Measurements from ENCODE around the gene SULT1C2. TPM values are rescaled to one million over a fixed set of nuclear protein-coding genes. Genes with fewer than 3 reads are reported as not detected.

Gene SULT1C2
- total and polyA plus RNA-seq, 9 of the 15 experiments (the other 6 are each of a cell fraction or from before 2014, with no cell fraction given) = 0.22 TPM; not detected in 8

DNA sequence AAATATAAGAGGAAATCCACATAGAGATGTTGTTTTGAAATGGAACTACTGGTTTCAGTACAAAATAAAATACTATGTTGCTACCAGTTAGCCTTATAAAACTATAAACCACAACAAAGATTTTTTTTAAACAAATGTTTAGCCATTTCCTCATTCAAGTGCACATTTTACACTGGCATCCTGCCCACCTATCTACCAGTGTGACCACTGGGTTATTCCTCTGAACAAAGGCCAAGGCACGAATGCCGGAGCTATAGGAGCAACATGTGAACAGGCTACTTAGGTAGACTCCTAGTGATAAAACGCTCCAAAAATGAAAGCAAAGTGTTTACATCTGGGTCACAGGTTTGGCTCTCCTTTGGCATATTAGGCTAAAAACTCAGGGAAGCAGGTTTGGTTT, 57.3 kb downstream of the SULT1C2 start (continued):
- TF ChIP-seq, protein P1, sequence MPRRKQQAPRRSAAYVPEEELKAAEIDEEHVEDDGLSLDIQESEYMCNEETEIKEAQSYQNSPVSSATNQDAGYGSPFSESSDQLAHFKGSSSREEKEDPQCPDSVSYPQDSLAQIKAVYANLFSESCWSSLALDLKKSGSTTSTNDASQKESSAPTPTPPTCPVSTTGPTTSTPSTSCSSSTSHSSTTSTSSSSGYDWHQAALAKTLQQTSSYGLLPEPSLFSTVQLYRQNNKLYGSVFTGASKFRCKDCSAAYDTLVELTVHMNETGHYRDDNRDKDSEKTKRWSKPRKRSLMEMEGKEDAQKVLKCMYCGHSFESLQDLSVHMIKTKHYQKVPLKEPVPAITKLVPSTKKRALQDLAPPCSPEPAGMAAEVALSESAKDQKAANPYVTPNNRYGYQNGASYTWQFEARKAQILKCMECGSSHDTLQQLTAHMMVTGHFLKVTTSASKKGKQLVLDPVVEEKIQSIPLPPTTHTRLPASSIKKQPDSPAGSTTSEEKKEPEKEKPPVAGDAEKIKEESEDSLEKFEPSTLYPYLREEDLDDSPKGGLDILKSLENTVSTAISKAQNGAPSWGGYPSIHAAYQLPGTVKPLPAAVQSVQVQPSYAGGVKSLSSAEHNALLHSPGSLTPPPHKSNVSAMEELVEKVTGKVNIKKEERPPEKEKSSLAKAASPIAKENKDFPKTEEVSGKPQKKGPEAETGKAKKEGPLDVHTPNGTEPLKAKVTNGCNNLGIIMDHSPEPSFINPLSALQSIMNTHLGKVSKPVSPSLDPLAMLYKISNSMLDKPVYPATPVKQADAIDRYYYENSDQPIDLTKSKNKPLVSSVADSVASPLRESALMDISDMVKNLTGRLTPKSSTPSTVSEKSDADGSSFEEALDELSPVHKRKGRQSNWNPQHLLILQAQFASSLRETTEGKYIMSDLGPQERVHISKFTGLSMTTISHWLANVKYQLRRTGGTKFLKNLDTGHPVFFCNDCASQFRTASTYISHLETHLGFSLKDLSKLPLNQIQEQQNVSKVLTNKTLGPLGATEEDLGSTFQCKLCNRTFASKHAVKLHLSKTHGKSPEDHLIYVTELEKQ (CRISPR knock-in tag; IDR thresholded peaks at IDR 0.05) = no peak
- TF ChIP-seq SIRT6 (IDR thresholded peaks at IDR 0.05; ENCODE audit: low read depth, low read length) = no peak
- TF ChIP-seq PRPF4 (IDR thresholded peaks at IDR 0.05; ENCODE audit: insufficient read depth, low read depth, low read length, poor library complexity, severe bottlenecking) = no peak

DNA sequence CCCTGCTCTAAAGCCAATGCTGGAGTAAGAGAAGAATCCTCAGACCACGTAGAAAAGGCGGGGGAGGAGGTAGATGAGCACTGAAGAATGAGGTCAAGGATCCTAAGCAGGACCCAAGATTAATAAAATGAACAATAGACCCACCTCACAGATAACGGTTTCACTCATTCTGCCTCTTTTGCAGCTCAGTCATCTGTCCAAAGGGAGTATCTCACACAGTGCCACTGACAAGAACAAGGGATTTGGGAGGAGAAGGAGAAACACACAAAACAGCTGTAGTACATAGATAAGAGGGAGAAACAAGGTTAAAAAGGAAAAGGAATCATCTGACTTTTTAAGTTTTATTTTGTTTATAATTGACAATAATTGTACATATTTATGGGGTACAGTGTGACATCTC, 58.1 kb downstream of the SULT1C2 start:
- H3K36me3 ChIP-seq (ENCODE audit: control insufficient read depth, insufficient read depth, low read length) = no peaks in the 10 kb centered on the region
- no peak overlapping the region for H3K9ac ChIP-seq (ENCODE audit: insufficient read depth in 1 of 2, low read depth in 2 of 2, low read length in 2 of 2)
- no peak overlapping the region for H3K4me3 ChIP-seq
- no peaks in the 10 kb centered on the region for H3K9me3 ChIP-seq (replicated peaks; ENCODE audit: control insufficient read depth, insufficient read depth, low read depth, low read length)
- intact Hi-C loops (cut with micrococcal nuclease) (no loop called here), in situ Hi-C loops (cut with MboI) (no loop called here)
- H3K27me3 ChIP-seq (ENCODE audit: control insufficient read depth in 2 of 2, insufficient read depth in 2 of 2, low read length in 2 of 2) = peaks cover 0 to 5% of the 10 kb centered on the region in 2 experiments; a peak in 1 of 5 replicates
- no peak overlapping the region for H2AFZ ChIP-seq (ENCODE audit: low read depth, low read length)
- no peaks in the 10 kb centered on the region for H4K20me1 ChIP-seq (replicated peaks; ENCODE audit: control insufficient read depth, insufficient read depth, low read length)
- WGBS (ENCODE audit: insufficient coverage, low coverage, missing lambda C conversion rate) = 0% methylated on average over 3 of the region's 3 CpGs
- no peaks in the 10 kb centered on the region for H3K9me1 ChIP-seq (ENCODE audit: control insufficient read depth, insufficient read depth, low read length)
- CTCF ChIA-PET (ENCODE audit: low intra/inter-chr PET ratio) = interaction anchor here (0.6 kb wide), 1 partner anchor 52 kb away, joined by 3 read pairs; no protein-coding TSS in a partner anchor
- FAIRE-seq (peak; percentile 83), ATAC-seq (peak; percentile 64), DNase-seq (ENCODE audit: extremely low read depth in 1 of 4, low spot score in 3 of 4) (peak in 3 of 4 experiments; percentile 26 to 58 (median 41))
- H3K4me2 ChIP-seq (ENCODE audit: insufficient read depth, low read length) = peak overlapping the region; percentile 46
- no peak overlapping the region for H3K27ac ChIP-seq (ENCODE audit: extremely low read depth, low read depth, low read length)
- no peaks in the 10 kb centered on the region for H3K79me2 ChIP-seq (ENCODE audit: control insufficient read depth, insufficient read depth, low read length)
- peaks cover 6 to 23% of the 10 kb centered on the region in 2 experiments; a peak in 3 of 5 replicates for H3K4me1 ChIP-seq (replicated peaks in 1 of 2; ENCODE audit: control insufficient read depth in 2 of 2, insufficient read depth in 2 of 2, low read length in 2 of 2)
- POLR2A ChIA-PET = interaction anchor here (0.7 to 1.0 kb wide), 3 partner anchors 9 to 27 kb away, joined by 3 to 4 read pairs (median 3); no protein-coding TSS in a partner anchor
- no TSS peak for BruUV-seq (replicated peaks)
- TF ChIP-seq NELFE (IDR thresholded peaks at IDR 0.05; ENCODE audit: insufficient read depth, insufficient read length) (no peak), ADNP (tag; IDR thresholded peaks at IDR 0.05) (peak; percentile 38; the same call in 1 of the 2 replicates), RHOXF2B (CRISPR knock-in tag; conservative IDR thresholded peaks at IDR 0.05) (no peak)
- TF ChIP-seq, protein P2, sequence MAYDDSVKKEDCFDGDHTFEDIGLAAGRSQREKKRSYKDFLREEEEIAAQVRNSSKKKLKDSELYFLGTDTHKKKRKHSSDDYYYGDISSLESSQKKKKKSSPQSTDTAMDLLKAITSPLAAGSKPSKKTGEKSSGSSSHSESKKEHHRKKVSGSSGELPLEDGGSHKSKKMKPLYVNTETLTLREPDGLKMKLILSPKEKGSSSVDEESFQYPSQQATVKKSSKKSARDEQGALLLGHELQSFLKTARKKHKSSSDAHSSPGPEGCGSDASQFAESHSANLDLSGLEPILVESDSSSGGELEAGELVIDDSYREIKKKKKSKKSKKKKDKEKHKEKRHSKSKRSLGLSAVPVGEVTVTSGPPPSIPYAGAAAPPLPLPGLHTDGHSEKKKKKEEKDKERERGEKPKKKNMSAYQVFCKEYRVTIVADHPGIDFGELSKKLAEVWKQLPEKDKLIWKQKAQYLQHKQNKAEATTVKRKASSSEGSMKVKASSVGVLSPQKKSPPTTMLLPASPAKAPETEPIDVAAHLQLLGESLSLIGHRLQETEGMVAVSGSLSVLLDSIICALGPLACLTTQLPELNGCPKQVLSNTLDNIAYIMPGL (CRISPR knock-in tag; IDR thresholded peaks at IDR 0.05) = no peak
- TF ChIP-seq, protein P3, sequence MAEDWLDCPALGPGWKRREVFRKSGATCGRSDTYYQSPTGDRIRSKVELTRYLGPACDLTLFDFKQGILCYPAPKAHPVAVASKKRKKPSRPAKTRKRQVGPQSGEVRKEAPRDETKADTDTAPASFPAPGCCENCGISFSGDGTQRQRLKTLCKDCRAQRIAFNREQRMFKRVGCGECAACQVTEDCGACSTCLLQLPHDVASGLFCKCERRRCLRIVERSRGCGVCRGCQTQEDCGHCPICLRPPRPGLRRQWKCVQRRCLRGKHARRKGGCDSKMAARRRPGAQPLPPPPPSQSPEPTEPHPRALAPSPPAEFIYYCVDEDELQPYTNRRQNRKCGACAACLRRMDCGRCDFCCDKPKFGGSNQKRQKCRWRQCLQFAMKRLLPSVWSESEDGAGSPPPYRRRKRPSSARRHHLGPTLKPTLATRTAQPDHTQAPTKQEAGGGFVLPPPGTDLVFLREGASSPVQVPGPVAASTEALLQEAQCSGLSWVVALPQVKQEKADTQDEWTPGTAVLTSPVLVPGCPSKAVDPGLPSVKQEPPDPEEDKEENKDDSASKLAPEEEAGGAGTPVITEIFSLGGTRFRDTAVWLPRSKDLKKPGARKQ (CRISPR knock-in tag; IDR thresholded peaks at IDR 0.05) = no peak
- TF ChIP-seq, protein P4, sequence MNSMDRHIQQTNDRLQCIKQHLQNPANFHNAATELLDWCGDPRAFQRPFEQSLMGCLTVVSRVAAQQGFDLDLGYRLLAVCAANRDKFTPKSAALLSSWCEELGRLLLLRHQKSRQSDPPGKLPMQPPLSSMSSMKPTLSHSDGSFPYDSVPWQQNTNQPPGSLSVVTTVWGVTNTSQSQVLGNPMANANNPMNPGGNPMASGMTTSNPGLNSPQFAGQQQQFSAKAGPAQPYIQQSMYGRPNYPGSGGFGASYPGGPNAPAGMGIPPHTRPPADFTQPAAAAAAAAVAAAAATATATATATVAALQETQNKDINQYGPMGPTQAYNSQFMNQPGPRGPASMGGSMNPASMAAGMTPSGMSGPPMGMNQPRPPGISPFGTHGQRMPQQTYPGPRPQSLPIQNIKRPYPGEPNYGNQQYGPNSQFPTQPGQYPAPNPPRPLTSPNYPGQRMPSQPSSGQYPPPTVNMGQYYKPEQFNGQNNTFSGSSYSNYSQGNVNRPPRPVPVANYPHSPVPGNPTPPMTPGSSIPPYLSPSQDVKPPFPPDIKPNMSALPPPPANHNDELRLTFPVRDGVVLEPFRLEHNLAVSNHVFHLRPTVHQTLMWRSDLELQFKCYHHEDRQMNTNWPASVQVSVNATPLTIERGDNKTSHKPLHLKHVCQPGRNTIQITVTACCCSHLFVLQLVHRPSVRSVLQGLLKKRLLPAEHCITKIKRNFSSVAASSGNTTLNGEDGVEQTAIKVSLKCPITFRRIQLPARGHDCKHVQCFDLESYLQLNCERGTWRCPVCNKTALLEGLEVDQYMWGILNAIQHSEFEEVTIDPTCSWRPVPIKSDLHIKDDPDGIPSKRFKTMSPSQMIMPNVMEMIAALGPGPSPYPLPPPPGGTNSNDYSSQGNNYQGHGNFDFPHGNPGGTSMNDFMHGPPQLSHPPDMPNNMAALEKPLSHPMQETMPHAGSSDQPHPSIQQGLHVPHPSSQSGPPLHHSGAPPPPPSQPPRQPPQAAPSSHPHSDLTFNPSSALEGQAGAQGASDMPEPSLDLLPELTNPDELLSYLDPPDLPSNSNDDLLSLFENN (IDR thresholded peaks at IDR 0.05; ENCODE audit: low read depth in 2 of 2, low read length in 2 of 2) = no peak
